BLaER1 treated with 17β-estradiol and CSF1 and Interleukin-3, amounts not matched to agents 10 nM and 100 nM (cell line): ENCODE data around the gene DLG2.
"Not testable (repeated sequence)": the region's sequence is repeated elsewhere in the genome, so short reads cannot be mapped to it uniquely, and the experiment has no call there.

Source experiments
- H3K27ac ChIP-seq, 11 experiments: shearing (Covaris generic); formaldehyde crosslinking; 2 replicates each; pipeline ENCODE4 v1.8.1; 2022
- H3K27me3 ChIP-seq, 11 experiments: shearing (Covaris generic); formaldehyde crosslinking; 2 replicates each; pipeline ENCODE4 v1.8.1; 2022
- H3K36me3 ChIP-seq, 11 experiments: shearing (Covaris generic); formaldehyde crosslinking; 2 replicates each; pipeline ENCODE4 v1.8.1; 2022
- H3K4me1 ChIP-seq, 10 experiments: shearing (Covaris generic); formaldehyde crosslinking; 2 replicates each; pipeline ENCODE4 v1.8.1; 2022
- H3K4me2 ChIP-seq, 11 experiments: shearing (Covaris generic); formaldehyde crosslinking; 2 replicates each; pipeline ENCODE4 v1.8.1; 2022
- H3K4me3 ChIP-seq, 10 experiments: shearing (Covaris generic); formaldehyde crosslinking; 2 replicates each; pipeline ENCODE4 v1.8.1; 2022
- H3K9ac ChIP-seq, 11 experiments: shearing (Covaris generic); formaldehyde crosslinking; 2 replicates each; pipeline ENCODE4 v1.8.1; 2022
- H3K9me3 ChIP-seq, 11 experiments: shearing (Covaris generic); formaldehyde crosslinking; replicated peaks in 1 of 11; 2 replicates each; pipeline ENCODE4 v1.8.1; 2022
- H4K20me1 ChIP-seq, 11 experiments: shearing (Covaris generic); formaldehyde crosslinking; 2 replicates each; pipeline ENCODE4 v1.8.1; 2022
- Cebpa-rat ChIP-seq, 11 experiments: shearing (Covaris generic); IDR thresholded peaks; 2 replicates each; pipeline ENCODE4 v1.8.1; 2022

DLG2 gene

DNA sequence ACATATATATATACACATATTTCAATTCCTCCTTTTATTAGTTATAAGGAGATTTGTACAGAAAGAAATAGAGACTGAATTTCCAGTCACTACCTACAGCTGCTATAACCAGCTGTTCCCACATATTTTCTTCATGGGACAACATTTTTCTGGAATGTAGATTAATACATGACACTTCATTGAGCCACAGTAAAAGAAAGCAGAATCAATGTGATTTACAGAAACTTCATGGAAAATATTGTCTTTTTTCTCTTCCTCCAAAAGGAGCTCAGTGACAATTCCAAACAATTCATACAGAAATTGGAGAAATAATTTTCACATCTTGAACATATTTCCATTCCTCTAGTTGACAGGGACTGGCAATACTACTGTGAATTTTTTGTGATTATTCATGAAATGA is 249.2 kb downstream of the DLG2 start:
- H3K36me3 ChIP-seq, result no peaks in the 10 kb centered on the region
- no peaks in the 10 kb centered on the region for H3K27me3 ChIP-seq
- H4K20me1 ChIP-seq, result no peaks in the 10 kb centered on the region
- no peaks in the 10 kb centered on the region; a peak in 1 of 20 replicates for H3K4me1 ChIP-seq
- H3K9me3 ChIP-seq, result peaks cover 0 to 26% (median 0%) of the 10 kb centered on the region in 11 experiments; a peak in 8 of 22 replicates
- H3K4me2 ChIP-seq, result no peak overlapping the region
- H3K9ac ChIP-seq, result no peak overlapping the region
- H3K4me3 ChIP-seq, result no peak overlapping the region
- no peak for TF ChIP-seq Cebpa-rat (IDR thresholded peaks at IDR 0.05)
- no peak overlapping the region for H3K27ac ChIP-seq

DNA sequence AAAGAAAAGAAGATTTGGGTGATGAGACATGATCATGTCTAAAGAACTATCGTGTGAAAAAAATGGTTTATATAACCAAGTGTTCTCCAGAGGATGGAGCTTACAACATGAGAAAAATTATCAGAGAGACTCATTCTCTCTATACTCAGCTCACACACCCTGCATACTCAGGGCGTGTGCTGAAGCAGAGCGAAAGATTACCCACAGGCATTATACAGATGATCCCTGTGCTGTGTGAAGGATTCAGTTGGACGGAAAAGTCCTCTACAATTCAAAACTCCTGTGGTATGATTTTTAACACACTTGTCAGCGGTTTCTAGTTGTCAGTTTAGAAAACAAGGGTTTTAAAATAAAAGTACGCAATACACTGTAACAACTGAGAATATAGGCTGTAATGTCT is 267.3 kb downstream of the DLG2 start:
- Histone ChIP-seq H3K4me3 (no peak overlapping the region), H4K20me1 (no peaks in the 10 kb centered on the region), H3K27me3 (no peaks in the 10 kb centered on the region), H3K4me2 (no peak overlapping the region), H3K4me1 (peaks cover 0 to 10% (median 0%) of the 10 kb centered on the region in 10 experiments; a peak in 5 of 20 replicates), H3K9ac (no peak overlapping the region), H3K36me3 (no peaks in the 10 kb centered on the region), H3K9me3 (no peaks in the 10 kb centered on the region), H3K27ac (no peak overlapping the region)
- no peak for TF ChIP-seq Cebpa-rat (IDR thresholded peaks at IDR 0.05)

DNA sequence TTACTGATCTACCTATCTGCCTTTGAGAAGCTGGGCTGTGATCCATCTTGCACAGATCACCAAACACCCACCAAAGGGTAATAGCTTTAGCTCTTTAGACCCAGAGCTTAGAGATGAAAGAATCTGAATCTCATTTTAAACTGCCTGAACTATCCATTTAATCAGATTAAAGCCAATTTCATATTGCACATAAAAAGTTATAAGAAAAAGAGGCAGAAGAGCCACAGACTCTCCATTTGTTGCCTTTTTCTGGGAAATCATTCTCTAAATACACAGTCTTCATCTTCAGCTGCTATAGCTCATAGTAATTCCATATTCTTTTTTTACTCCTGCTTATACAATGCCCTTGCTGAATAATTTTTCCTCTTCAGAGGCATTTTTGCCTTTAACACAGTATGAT is 271.2 kb downstream of the DLG2 start:
- peaks cover 0 to 8% (median 0%) of the 10 kb centered on the region in 11 experiments; a peak in 1 of 22 replicates for H3K9me3 ChIP-seq
- no peak overlapping the region for H3K4me3 ChIP-seq
- no peaks in the 10 kb centered on the region for H4K20me1 ChIP-seq
- peaks cover 3 to 10% (median 9%) of the 10 kb centered on the region in 10 experiments; a peak in 14 of 20 replicates for H3K4me1 ChIP-seq
- no peak overlapping the region for H3K27ac ChIP-seq
- H3K27me3 ChIP-seq, result no peaks in the 10 kb centered on the region
- H3K4me2 ChIP-seq, result no peak overlapping the region
- no peak for TF ChIP-seq Cebpa-rat (IDR thresholded peaks at IDR 0.05)
- no peaks in the 10 kb centered on the region for H3K36me3 ChIP-seq
- H3K9ac ChIP-seq, result no peak overlapping the region

DNA sequence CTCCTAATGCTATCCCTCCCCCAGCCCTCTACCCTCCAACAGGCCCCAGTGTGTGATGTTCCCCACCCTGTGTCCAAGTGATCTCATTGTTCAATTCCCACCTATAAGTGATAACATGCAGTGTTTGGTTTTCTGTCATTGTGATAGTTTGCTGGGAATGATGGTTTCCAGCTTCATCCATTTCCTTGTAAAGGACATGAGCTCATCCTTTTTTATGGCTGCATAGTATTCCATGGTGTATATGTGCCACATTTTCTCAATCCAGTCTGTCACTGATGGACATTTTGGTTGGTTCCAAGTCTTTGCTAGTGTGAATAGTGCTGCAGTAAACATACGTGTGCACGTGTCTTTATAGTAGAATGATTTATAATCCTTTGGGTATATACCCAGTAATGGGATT is 277.6 kb downstream of the DLG2 start:
- not testable (repeated sequence) for H3K36me3 ChIP-seq, H3K9ac ChIP-seq, H3K27ac ChIP-seq, H4K20me1 ChIP-seq, H3K4me2 ChIP-seq, H3K4me3 ChIP-seq, H3K27me3 ChIP-seq
- Histone ChIP-seq H3K4me1 (peaks cover 3 to 14% (median 10%) of the 10 kb centered on the region in 10 experiments; a peak in 14 of 20 replicates), H3K9me3 (peaks cover 0 to 20% (median 5%) of the 10 kb centered on the region in 11 experiments; a peak in 8 of 22 replicates)

DNA sequence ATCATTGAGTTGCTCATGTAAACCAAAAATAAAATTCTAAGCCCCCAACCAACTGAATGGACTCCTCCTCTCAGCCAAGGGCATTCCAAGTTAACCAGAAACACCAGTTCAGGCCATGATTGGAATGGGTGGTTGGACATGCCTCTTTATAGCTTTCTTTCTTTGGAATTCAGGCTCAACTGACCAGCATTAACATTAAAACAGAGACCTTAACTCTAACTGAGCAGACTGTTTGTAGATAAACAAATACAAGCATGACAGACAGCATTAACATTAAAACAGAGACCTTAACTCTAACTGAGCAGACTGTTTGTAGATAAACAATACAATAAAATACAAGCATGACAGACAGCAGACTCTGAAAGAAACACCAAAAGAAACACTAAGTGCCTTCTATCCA is 278.2 kb downstream of the DLG2 start:
- H4K20me1 ChIP-seq, result no peaks in the 10 kb centered on the region
- no peak overlapping the region for H3K27ac ChIP-seq
- no peak for TF ChIP-seq Cebpa-rat (IDR thresholded peaks at IDR 0.05)
- peaks cover 3 to 14% (median 10%) of the 10 kb centered on the region in 10 experiments; a peak in 14 of 20 replicates for H3K4me1 ChIP-seq
- H3K9me3 ChIP-seq, result peaks cover 0 to 19% (median 5%) of the 10 kb centered on the region in 11 experiments; a peak in 8 of 22 replicates
- no peak overlapping the region for H3K9ac ChIP-seq
- no peak overlapping the region for H3K4me2 ChIP-seq
- H3K36me3 ChIP-seq, result no peaks in the 10 kb centered on the region
- H3K27me3 ChIP-seq, result no peaks in the 10 kb centered on the region
- H3K4me3 ChIP-seq, result no peak overlapping the region

DNA sequence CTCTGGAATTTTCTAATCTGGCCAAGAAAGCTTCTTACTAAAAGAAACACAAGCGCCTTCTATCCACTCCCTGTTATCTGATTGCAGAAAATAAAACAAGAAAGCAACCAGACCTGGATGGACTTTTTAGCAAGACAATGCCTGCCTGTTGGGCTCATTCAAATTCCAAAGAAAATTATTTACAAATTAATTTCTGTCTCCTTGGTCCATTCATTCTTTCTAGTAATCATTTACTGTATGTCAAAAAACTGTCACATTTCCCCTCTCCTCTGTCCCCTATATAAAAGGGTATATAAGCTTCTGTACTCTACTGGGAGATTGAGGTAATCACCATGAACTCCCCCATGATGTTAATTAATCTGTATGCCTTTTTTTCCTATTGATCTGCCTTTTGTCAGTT is 279.9 kb downstream of the DLG2 start:
- Histone ChIP-seq H3K27ac (no peak overlapping the region), H3K4me3 (no peak overlapping the region), H3K4me1 (peaks cover 3 to 14% (median 10%) of the 10 kb centered on the region in 10 experiments; a peak in 14 of 20 replicates), H3K27me3 (no peaks in the 10 kb centered on the region), H3K4me2 (no peak overlapping the region), H3K36me3 (no peaks in the 10 kb centered on the region), H4K20me1 (no peaks in the 10 kb centered on the region), H3K9me3 (peaks cover 0 to 16% (median 5%) of the 10 kb centered on the region in 11 experiments; a peak in 8 of 22 replicates), H3K9ac (no peak overlapping the region)
- TF ChIP-seq Cebpa-rat (IDR thresholded peaks at IDR 0.05), result no peak

DNA sequence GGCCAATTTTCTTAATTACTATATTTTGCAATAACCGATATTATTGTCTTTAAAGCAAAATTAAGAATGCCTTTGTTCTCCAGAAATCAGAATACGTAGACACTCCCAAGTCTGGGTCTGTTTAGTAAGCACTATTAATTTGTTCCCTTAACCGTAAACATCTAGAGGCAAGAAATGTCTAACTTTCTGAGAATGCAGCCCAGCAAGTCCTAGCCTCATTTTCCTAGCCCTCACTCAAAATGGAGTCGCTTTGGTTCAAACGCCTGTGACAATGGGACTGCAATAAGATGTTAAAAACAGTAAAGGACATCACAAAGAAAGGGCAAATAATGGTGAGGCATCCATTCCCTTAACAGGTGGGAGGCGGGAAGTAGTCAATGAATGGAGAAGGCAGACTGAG is 280.7 kb downstream of the DLG2 start:
- H3K4me2 ChIP-seq, result no peak overlapping the region
- no peaks in the 10 kb centered on the region for H4K20me1 ChIP-seq
- H3K27ac ChIP-seq, result no peak overlapping the region
- no peak for TF ChIP-seq Cebpa-rat (IDR thresholded peaks at IDR 0.05)
- H3K4me1 ChIP-seq, result peaks cover 3 to 9% (median 7%) of the 10 kb centered on the region in 10 experiments; a peak in 14 of 20 replicates
- H3K4me3 ChIP-seq, result no peak overlapping the region
- no peak overlapping the region for H3K9ac ChIP-seq
- no peaks in the 10 kb centered on the region for H3K27me3 ChIP-seq
- peaks cover 0 to 20% (median 6%) of the 10 kb centered on the region in 11 experiments; a peak in 12 of 22 replicates for H3K9me3 ChIP-seq
- no peaks in the 10 kb centered on the region for H3K36me3 ChIP-seq

DNA sequence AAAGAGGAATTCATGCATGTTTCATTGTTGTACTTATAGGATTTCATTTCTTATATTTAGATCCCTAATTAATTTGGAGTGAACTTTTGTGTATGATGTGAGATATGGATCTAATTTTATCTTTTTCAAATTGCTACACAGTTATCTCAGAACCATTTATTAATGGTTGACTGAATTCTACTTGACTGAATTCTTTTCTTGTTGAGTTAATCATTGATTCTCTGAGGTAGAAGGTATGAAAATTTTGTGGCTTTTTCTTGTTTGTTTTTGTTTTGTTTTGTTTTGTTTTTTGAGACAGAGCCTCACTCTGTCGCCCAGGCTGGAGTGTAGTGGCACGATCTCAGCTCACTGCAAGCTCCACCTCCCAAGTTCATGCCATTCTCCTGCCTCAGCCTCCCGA is 286.3 kb downstream of the DLG2 start:
- not testable (repeated sequence) for H3K4me3 ChIP-seq

DNA sequence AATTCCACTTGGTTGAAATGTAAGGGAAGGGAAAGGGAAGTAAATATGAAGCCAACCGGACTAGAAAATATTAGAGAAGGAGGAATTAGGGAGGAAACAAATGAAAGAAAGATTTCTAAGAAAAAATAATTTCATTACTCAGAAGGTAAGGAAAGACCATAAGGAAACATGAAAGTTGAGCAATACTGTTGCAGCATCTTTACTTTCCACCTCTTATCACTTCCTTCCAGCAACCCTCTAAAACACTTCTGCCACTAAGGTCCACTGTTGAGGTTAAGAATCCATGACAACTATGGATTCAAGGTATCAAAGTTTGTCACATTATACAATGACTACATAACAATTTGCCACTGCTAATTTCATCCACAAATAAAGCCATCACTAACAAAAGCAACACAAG is 308.6 kb downstream of the DLG2 start:
- peak overlapping the region; percentile 58 to 89 (median 81); a peak in 21 of 22 replicates for H3K4me2 ChIP-seq
- H3K27ac ChIP-seq, result peak overlapping the region; percentile 78 to 98 (median 90); a peak in 21 of 22 replicates
- H3K36me3 ChIP-seq, result no peaks in the 10 kb centered on the region
- H3K9me3 ChIP-seq, result no peaks in the 10 kb centered on the region
- no peak overlapping the region for H3K4me3 ChIP-seq
- H3K4me1 ChIP-seq, result peaks cover 38 to 65% (median 46%) of the 10 kb centered on the region in 10 experiments
- TF ChIP-seq Cebpa-rat (IDR thresholded peaks at IDR 0.05), result peak in 6 of 11 experiments; percentile 29 to 82 (median 55); a peak in 9 of 22 replicates
- no peaks in the 10 kb centered on the region for H3K27me3 ChIP-seq
- no peaks in the 10 kb centered on the region for H4K20me1 ChIP-seq
- peak overlapping the region in 6 of 11 experiments; percentile 11 to 78 (median 72); a peak in 5 of 22 replicates for H3K9ac ChIP-seq

More for the DNA sequence above, 286.3 kb downstream of the DLG2 start:
- peaks cover 0 to 14% (median 7%) of the 10 kb centered on the region in 11 experiments; a peak in 10 of 22 replicates for H3K9me3 ChIP-seq
- H3K9ac ChIP-seq, H3K27me3 ChIP-seq, H3K4me1 ChIP-seq, H3K27ac ChIP-seq, H3K4me2 ChIP-seq, H4K20me1 ChIP-seq, H3K36me3 ChIP-seq: not testable (repeated sequence)

DNA sequence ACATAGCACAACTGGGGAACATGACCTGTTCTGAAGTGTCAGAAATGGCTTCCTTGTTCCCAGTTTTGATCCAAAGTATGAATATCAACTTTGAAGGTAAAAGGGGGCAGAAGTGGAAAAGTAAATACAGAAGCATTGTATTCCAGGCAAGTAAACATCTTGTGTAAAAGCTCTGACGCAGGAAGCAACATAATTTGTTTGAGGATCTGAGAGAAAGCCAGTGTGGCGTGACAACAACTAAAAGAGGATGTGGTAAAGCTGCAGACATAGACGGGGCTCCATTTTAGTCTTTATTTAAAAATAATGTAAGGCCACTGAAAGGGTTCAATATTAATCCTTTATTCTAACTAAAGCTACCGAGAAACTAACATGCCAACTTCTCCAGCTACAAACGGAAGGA is 310.2 kb downstream of the DLG2 start:
- peaks cover 38 to 72% (median 46%) of the 10 kb centered on the region in 10 experiments for H3K4me1 ChIP-seq
- H3K4me2 ChIP-seq, result peak overlapping the region; percentile 58 to 89 (median 81)
- no peaks in the 10 kb centered on the region for H4K20me1 ChIP-seq
- H3K27me3 ChIP-seq, result no peaks in the 10 kb centered on the region
- TF ChIP-seq Cebpa-rat (IDR thresholded peaks at IDR 0.05), result peak in 3 of 11 experiments; percentile 17 to 48 (median 46); a peak in 2 of 22 replicates
- H3K27ac ChIP-seq, result peak overlapping the region; percentile 78 to 98 (median 90)
- H3K9ac ChIP-seq, result peak overlapping the region; percentile 54 to 78 (median 71); a peak in 21 of 22 replicates
- H3K9me3 ChIP-seq, result no peaks in the 10 kb centered on the region
- peak overlapping the region in 7 of 10 experiments; percentile 3 to 39 (median 19); a peak in 5 of 20 replicates for H3K4me3 ChIP-seq
- no peaks in the 10 kb centered on the region for H3K36me3 ChIP-seq
